Stimulated activated naive CD4-positive, alpha-beta T cell treated with Interleukin-2 at 50 U/mL for 16 hours (primary cell): ENCODE measurements around the gene SCGB3A1.
A peak's percentile ranks its signal among the peaks of the same experiment; 100 is the strongest.

Source experiments
- DNase-seq: peaks from one replicate; lab custom pipeline; 2025; lab: John Stamatoyannopoulos, UW

SCGB3A1 gene

DNA sequence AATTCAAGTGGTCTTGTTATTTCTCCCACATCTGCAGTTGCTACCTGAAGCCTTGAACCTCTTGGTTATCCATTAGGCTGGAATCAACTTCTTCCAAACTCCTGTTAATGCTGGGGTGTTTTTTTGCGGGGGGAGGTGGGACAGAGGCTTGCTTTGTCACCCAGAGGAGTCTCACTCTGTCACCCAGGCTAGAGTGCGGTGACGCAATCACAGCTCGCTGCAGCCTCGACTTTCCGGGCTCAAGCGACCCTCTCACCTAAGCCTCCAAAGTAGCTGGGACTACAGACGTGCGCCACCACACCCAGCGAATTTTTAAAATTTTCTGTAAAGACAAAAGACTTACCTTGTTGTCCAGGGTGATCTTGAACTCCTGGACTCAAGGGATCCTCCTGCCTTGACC, 4.4 kb downstream of the SCGB3A1 start:
- no peak for DNase-seq

GRCh38 chr5:180586204-180586603, 5.1 kb downstream of the SCGB3A1 start:
- DNase-seq: no peak

DNA sequence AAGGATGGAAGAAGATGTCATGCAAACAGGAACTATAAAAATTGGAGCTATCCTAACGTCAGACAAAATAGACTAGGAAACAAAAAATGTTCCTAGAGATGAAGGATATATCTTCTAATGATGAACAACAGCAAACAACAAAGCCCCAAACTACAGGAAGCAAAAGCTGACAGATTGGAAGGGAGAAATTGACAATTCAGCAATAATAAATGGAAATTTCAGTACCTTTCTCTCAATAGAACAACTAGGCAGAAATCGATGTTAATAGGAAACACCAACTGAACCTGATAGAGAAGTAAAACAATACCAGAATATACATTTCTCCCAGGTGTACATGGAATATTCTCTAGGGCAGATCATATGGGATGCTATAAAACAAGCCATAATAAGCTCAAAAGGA, 7.6 kb downstream of the SCGB3A1 start:
- DNase-seq: no peak

- DNase-seq: no peak
Measured at GRCh38 chr5:180580681-180581080, 10.6 kb downstream of the SCGB3A1 start.

DNA sequence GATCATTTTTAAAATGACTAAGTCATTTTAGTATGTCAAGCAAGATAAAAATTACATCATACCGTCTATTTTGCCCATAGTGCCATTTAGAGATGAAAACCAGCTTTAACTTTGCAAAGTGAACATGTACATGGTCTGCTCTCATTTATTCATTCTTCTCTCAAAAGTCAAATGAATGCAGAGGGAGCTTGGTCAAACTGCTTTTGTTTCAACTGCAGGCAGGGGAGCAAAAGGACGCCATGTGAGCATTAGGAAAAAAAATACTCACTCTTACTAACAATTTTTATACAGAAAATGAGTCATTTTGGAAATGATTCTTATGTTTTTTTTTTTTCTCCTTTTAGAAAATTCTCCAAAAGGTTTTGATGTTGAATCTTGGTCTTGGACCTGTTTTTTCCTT, 15.7 kb downstream of the SCGB3A1 start:
- no peak for DNase-seq

GRCh38 chr5:180568914-180569313, 22.4 kb downstream of the SCGB3A1 start:
- DNase-seq: no peak

DNA sequence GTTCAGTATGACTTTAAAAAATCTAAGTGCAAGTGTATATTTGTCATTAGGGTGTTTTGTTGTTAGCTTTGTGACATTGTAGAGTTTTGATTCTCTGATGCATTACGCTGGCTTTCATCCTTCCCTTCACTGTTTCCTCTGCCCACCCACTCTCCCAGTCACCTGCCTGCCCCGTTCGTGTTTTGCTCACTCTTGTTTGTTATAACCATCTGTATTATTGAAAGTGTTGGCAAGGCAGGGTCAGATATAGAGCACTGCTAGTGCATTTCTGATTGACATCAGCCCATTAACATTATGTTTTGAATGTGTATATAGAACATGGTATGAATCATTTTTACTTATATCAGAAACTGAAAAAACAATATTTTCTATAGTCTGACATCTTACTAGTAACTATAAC, 27.3 kb downstream of the SCGB3A1 start:
- peak; percentile 4 for DNase-seq

DNA sequence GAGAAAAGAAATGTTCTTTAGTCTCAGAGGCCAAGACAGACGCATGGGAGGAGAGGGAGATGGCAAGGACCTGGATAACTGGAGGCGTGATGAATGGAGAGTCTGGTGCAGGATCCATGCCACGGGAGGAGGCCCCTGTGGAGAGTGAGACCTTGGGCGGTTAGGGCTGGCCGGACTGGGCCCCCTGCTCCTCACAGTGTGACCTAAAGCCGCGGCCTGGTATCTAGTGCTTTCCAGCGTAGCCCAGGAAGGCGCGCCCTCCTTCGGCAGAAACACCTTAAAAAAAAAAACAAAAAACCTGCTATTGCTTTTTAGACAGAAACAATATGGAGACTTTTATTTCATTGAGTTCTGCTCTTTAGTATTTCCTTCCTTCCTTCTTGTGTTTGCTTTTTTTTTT, 33.1 kb downstream of the SCGB3A1 start:
- DNase-seq: no peak

GRCh38 chr5:180557217-180557809, 34.0 kb downstream of the SCGB3A1 start:
- no peak for DNase-seq

DNA sequence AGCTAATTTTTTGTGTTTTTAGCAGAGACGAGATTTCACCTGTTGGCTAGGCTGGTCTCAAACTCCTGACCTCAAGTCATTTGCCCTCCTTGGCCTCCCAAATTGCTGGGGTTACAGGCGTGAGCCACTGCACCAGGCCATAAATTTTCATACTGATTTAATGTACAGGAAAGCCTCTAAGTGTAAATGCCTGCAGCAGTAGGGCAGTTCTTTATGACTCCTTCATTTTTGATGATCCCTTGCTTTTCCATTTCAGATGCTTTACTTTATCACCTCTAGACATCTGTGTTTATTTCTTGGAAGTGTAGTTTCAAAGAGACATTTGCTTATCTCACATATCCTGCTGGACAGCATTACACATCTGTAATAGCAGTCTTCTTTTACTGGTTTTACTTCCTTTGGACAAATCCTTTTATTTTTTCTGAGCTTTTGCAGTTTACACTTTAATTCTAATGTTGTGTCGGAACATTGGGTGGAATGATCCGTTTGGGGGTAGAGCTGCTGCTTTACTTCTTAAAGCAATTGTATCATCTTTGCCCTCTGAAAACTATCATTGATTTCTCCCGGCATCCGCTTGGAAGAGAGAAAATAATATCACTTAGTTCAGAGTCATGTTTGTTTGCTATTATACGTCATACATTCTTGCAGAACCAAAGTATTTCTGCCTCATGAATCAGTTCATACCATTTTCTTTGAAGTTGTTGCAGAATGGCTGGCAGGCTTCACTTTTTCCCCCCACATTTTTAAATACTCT, 36.0 kb downstream of the SCGB3A1 start:
- no peak for DNase-seq

DNA sequence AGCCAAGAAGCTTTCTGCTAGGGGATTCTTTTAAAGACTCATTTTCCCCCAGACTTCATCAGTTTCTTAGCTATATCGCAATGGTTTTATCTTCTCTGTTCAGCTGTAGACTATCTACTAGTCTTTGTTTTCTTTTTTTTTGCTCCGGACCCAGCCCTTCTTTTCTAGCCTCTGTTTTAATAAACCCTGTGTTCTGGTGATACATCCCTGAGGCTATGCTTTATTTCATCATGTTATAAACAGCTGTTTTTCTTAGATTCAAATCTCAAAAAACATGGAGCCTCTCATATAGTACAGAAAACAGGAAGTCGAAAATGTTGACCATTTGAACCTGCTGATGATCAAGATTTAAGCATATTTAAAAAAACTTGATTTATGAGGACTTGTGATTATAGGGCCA, 37.8 kb downstream of the SCGB3A1 start:
- DNase-seq: no peak

DNA sequence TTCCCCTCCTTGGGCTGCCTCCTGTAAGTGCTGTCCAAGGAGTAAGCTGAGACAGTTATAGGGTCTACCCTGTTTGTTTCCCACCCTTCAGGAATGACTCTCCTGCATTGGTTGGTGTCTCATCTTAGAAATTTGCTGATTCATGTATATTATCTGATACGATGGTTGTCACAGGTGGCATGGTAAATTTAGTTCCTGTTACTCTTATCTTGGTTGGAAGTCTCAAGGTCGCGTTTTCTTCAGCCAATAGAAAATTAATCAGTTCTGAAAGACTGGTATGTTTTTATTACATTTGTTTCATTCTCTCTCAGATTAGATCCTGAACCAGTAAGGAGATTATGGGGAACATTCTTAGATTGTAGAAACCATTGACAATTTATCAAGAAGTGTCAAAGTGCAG, 42.7 kb downstream of the SCGB3A1 start:
- no peak for DNase-seq

GRCh38 chr5:180545248-180545647, 46.1 kb downstream of the SCGB3A1 start:
- no peak for DNase-seq

- no peak for DNase-seq
Measured at GRCh38 chr5:180541710-180542109, 49.6 kb downstream of the SCGB3A1 start.
